Liver (tissue), 9 donors: ENCODE results near the gene AHDC1. TPM values are rescaled to one million over a fixed set of nuclear protein-coding genes. Genes with fewer than 3 reads are reported as not detected.

Experiments
- DNase-seq: peaks from one replicate; pipeline ENCODE4 v3.0.0-alpha.2; 2017; ENCODE audit warnings: low spot score
- H3K27ac ChIP-seq, 2 donors: one replicate each; pipeline ENCODE4 v1.7.0; 2013; ENCODE audit warnings: inconsistent platforms in 2 of 2, low read length in 2 of 2, control low read depth in 1 of 2, low read depth in 1 of 2, mild to moderate bottlenecking in 1 of 2
- H3K27me3 ChIP-seq, 4 donors: one replicate each; pipeline versions ENCODE4 v1.6.1 to v1.7.0; 2013; ENCODE audit warnings: low read length in 3 of 4, inconsistent platforms in 1 of 4, mild to moderate bottlenecking in 1 of 4, moderate library complexity in 1 of 4; ENCODE audit not compliant: control insufficient read depth in 4 of 4, insufficient read depth in 4 of 4
- H3K36me3 ChIP-seq, 4 donors: one replicate each; pipeline versions ENCODE4 v1.6.1 to v1.7.0; 2013; ENCODE audit warnings: low read length in 3 of 4, mild to moderate bottlenecking in 3 of 4, low read depth in 1 of 4, moderate library complexity in 1 of 4; ENCODE audit not compliant: control insufficient read depth in 4 of 4, insufficient read depth in 3 of 4
- H3K4me1 ChIP-seq, 4 donors: one replicate each; pipeline versions ENCODE4 v1.6.1 to v1.7.0; 2013; ENCODE audit warnings: low read length in 3 of 4, mild to moderate bottlenecking in 3 of 4, moderate library complexity in 1 of 4; ENCODE audit not compliant: control insufficient read depth in 4 of 4, insufficient read depth in 4 of 4
- H3K4me3 ChIP-seq, 3 donors: one replicate each; pipeline versions ENCODE4 v1.6.1 to v1.7.0; 2013; ENCODE audit warnings: low read length in 3 of 3, control low read depth in 1 of 3, low read depth in 1 of 3, mild to moderate bottlenecking in 1 of 3
- H3K9ac ChIP-seq, 2 donors: one replicate each; pipeline ENCODE4 v1.7.0; 2013; ENCODE audit warnings: low read length in 2 of 2, mild to moderate bottlenecking in 2 of 2, moderate library complexity in 2 of 2, control low read depth in 1 of 2, low read depth in 1 of 2
- H3K9me3 ChIP-seq, 4 donors: one replicate each; pipeline versions ENCODE4 v1.6.1 to v1.7.0; 2013; ENCODE audit warnings: low read length in 3 of 4; ENCODE audit not compliant: control insufficient read depth in 4 of 4
- ATF3 ChIP-seq: IDR thresholded peaks from 2 replicates; pipeline ENCODE4 v1.6.1; 2016; ENCODE audit warnings: antibody characterized with exemption
- CTCF ChIP-seq: fragments of 150-350 bp; IDR thresholded peaks from 2 replicates; pipeline ENCODE4 v1.5.1; 2017; ENCODE audit warnings: improper control_type of control experiment, low read depth, low read length; ENCODE audit not compliant: missing input control
- EGR1 ChIP-seq, 2 donors: IDR thresholded peaks; 2 replicates each; pipeline ENCODE4 v1.6.1; 2016 to 2018; ENCODE audit warnings: antibody characterized with exemption in 2 of 2, low read depth in 2 of 2
- FOXA1 ChIP-seq: IDR thresholded peaks from 2 replicates; pipeline ENCODE4 v1.6.1; 2016; ENCODE audit warnings: antibody characterized with exemption
- FOXA2 ChIP-seq: IDR thresholded peaks from 2 replicates; pipeline ENCODE4 v1.6.1; 2016; ENCODE audit warnings: antibody characterized with exemption
- HNF4A ChIP-seq, 2 donors: conservative IDR thresholded peaks; 2 replicates each; pipeline ENCODE4 v1.6.1; 2016; ENCODE audit warnings: antibody characterized with exemption in 2 of 2, mild to moderate bottlenecking in 2 of 2
- HNF4G ChIP-seq: IDR thresholded peaks from 2 replicates; pipeline ENCODE4 v1.6.1; 2016; ENCODE audit warnings: antibody characterized with exemption
- JUND ChIP-seq, 2 donors: IDR thresholded peaks; 2 replicates each; pipeline ENCODE4 v1.6.1; 2016; ENCODE audit warnings: antibody characterized with exemption in 2 of 2
- MAX ChIP-seq: IDR thresholded peaks from 2 replicates; pipeline ENCODE4 v1.6.1; 2016; ENCODE audit warnings: antibody characterized with exemption
- NR2F2 ChIP-seq: IDR thresholded peaks from 2 replicates; pipeline ENCODE4 v1.6.1; 2016; ENCODE audit warnings: antibody characterized with exemption
- RXRA ChIP-seq, 2 donors: IDR thresholded peaks; 2 replicates each; pipeline ENCODE4 v1.6.1; 2017 to 2018; ENCODE audit warnings: antibody characterized with exemption in 2 of 2, mild to moderate bottlenecking in 1 of 2
- SP1 ChIP-seq: IDR thresholded peaks from 2 replicates; pipeline ENCODE4 v1.6.1; 2018; ENCODE audit warnings: antibody characterized with exemption, mild to moderate bottlenecking
- TAF1 ChIP-seq: conservative IDR thresholded peaks from 2 replicates; pipeline ENCODE4 v1.6.1; 2016; ENCODE audit warnings: antibody characterized with exemption, mild to moderate bottlenecking
- YY1 ChIP-seq: IDR thresholded peaks from 2 replicates; pipeline ENCODE4 v1.6.1; 2016; ENCODE audit warnings: antibody characterized with exemption, mild to moderate bottlenecking
- ZBTB33 ChIP-seq: IDR thresholded peaks from 2 replicates; pipeline ENCODE4 v1.6.1; 2016; ENCODE audit warnings: antibody characterized with exemption
- WGBS: extraction: QIAGEN DNeasy Blood & Tissue Kit; methylation state at CpG from one replicate; pipeline ENCODE4 v1.1.7; 2013; 5-methylcytosine and 5-hydroxymethylcytosine counted together
- polyA plus RNA-seq, 2 donors: library from polyadenylated mRNA; stranded (reverse) in 1 of 2; unstranded in 1 of 2; fragments of 200-250 nt in 1 of 2; fragments of >200 nt in 1 of 2; fragmentation: Nextera tagmentation in 1 of 2; extraction: Ambion mirVana in 1 of 2; gene quantifications; one replicate each; pipeline versions ENCODE4 v1.2.1 to v1.2.3, GENCODE V29; 2013 to 2015
- total RNA-seq, 2 donors: library from RNA; depleted of rRNA; stranded (reverse); fragments of >200 nt; gene quantifications; one replicate each; pipeline ENCODE4 v1.2.3, GENCODE V29; 2014
- donor health status: healthy.
- donor health status: healthy.
- donor health status: healthy.
- donor health status: healthy.
- donor health status: healthy.

AHDC1 gene
- total and polyA plus RNA-seq, 4 donors: 2.4 to 6.5 (median 5.5) TPM

GRCh38 chr1:27618341-27619082 is 14.6 kb upstream of the AHDC1 start:
- WGBS: 75% methylated on average over 14 of the region's 14 CpGs
- Histone ChIP-seq H3K36me3 (no peaks in the 10 kb centered on the region), H3K9me3 (no peaks in the 10 kb centered on the region), H3K27ac (no peak overlapping the region), H3K4me1 (no peaks in the 10 kb centered on the region), H3K9ac (no peak overlapping the region), H3K4me3 (no peak overlapping the region), H3K27me3 (peaks cover 0 to 3% (median 0%) of the 10 kb centered on the region in 4 donors)
- TF ChIP-seq HNF4A (conservative IDR thresholded peaks at IDR 0.05) (no peak), ATF3 (no peak), MAX (no peak), CTCF (no peak), JUND (IDR thresholded peaks at IDR 0.05) (no peak), SP1 (no peak), RXRA (IDR thresholded peaks at IDR 0.05) (no peak)
- no peak for DNase-seq

GRCh38 chr1:27617420-27617819 is 13.5 kb upstream of the AHDC1 start:
- no peak for DNase-seq

More at GRCh38 chr1:27617420-27617819, 13.5 kb upstream of the AHDC1 start:
- H3K9me3 ChIP-seq: no peaks in the 10 kb centered on the region
- no peak overlapping the region for H3K27ac ChIP-seq
- H3K36me3 ChIP-seq: no peaks in the 10 kb centered on the region
- no peak for TF ChIP-seq ATF3
- TF ChIP-seq TAF1: no peak
- TF ChIP-seq FOXA2: no peak
- TF ChIP-seq JUND (IDR thresholded peaks at IDR 0.05): no peak
- no peak for TF ChIP-seq EGR1 (IDR thresholded peaks at IDR 0.05; ENCODE audit: low read depth in 2 of 2)
- no peak for TF ChIP-seq FOXA1
- no peak for TF ChIP-seq ZBTB33
- no peak for TF ChIP-seq RXRA (IDR thresholded peaks at IDR 0.05)
- TF ChIP-seq YY1: no peak
- TF ChIP-seq CTCF: no peak
- TF ChIP-seq NR2F2: no peak
- TF ChIP-seq HNF4G: no peak
- TF ChIP-seq HNF4A (conservative IDR thresholded peaks at IDR 0.05): no peak
- H3K4me3 ChIP-seq: no peak overlapping the region
- 86% methylated on average over 2 of the region's 2 CpGs for WGBS
- H3K9ac ChIP-seq: no peak overlapping the region
- no peaks in the 10 kb centered on the region for H3K4me1 ChIP-seq
- H3K27me3 ChIP-seq: peaks cover 0 to 3% (median 0%) of the 10 kb centered on the region in 4 donors
